ENCODE measurements around the gene RAB3GAP2. TPM values are rescaled to one million over a fixed set of nuclear protein-coding genes. Genes with fewer than 3 reads are reported as not detected.
"Not testable (repeated sequence)": the region's sequence is repeated elsewhere in the genome, so short reads cannot be mapped to it uniquely, and the experiment has no call there.

Gene RAB3GAP2
- total RNA-seq, 1 donor from 2014 or later = 38.6 TPM

- DNase-seq = no peak
Measured at GRCh38 chr1:220127076-220127475, 145.2 kb downstream of the RAB3GAP2 start.

GRCh38 chr1:220124542-220124941 is 147.7 kb downstream of the RAB3GAP2 start:
- DNase-seq = no peak

- peak; percentile 24 for DNase-seq
Measured at GRCh38 chr1:220123889-220124288, 148.4 kb downstream of the RAB3GAP2 start.

- no peak for DNase-seq
Measured at GRCh38 chr1:220123066-220123465, 149.2 kb downstream of the RAB3GAP2 start.

GRCh38 chr1:220121791-220122530 is 150.3 kb downstream of the RAB3GAP2 start:
- no peak for DNase-seq

- DNase-seq = no peak
Measured at GRCh38 chr1:220119043-220119512, 153.2 kb downstream of the RAB3GAP2 start.

- peak; percentile 70 for DNase-seq
Measured at GRCh38 chr1:220113136-220113695, 159.0 kb downstream of the RAB3GAP2 start.

GRCh38 chr1:220112600-220112999 is 159.7 kb downstream of the RAB3GAP2 start:
- not testable (repeated sequence) for DNase-seq

- not testable (repeated sequence) for DNase-seq
Measured at GRCh38 chr1:220110473-220110872, 161.8 kb downstream of the RAB3GAP2 start.

- peak; percentile 37 for DNase-seq
Measured at GRCh38 chr1:220099826-220100225, 172.4 kb downstream of the RAB3GAP2 start.

Other genes with a start within 250 kb of the RAB3GAP2 start
- 101 and 154 TPM in 2 replicates for gene EPRS1, start 225.9 kb downstream of the RAB3GAP2 start, total RNA-seq
- 37.3 and 42.4 TPM in 2 replicates for gene BPNT1, start 182.7 kb downstream of the RAB3GAP2 start, total RNA-seq
- 89.2 and 130 TPM in 2 replicates for gene IARS2, start 178.3 kb downstream of the RAB3GAP2 start, total RNA-seq